Endothelial cell of umbilical vein (primary cell): ENCODE results near the gene BAG5. TPM values are rescaled to one million over a fixed set of nuclear protein-coding genes. Genes with fewer than 3 reads are reported as not detected.

Experiments
- BruUV-seq: library from RNA; stranded (reverse); fragments of 400-500 nt; replicated peaks from 2 replicates; lab custom pipeline; 2021; lab: Mats Ljungman, UMichigan
- CTCF ChIA-PET: fragments of 300-600, 350-600 bp; sonication (Branson Sonifier 250); formaldehyde crosslinking; loops from one replicate; lab custom pipeline; 2021; ENCODE audit warnings: antibody characterized with exemption, inconsistent platforms; lab: Charles Lee
- POLR2A ChIA-PET: fragments of 300-600, 350-600 bp; sonication (Branson Sonifier 250); formaldehyde crosslinking; loops from one replicate; lab custom pipeline; 2021; ENCODE audit warnings: antibody characterized with exemption, inconsistent platforms; lab: Charles Lee
- DNase-seq: peaks from one replicate; pipeline ENCODE4 v3.0.0-alpha.2; 2011; ENCODE audit warnings: low read depth, low spot score
- FAIRE-seq: peaks from 2 replicates; lab custom pipeline; 2011; peaks lifted over from hg19 to GRCh38; lab: Jason Lieb, UNC
- H2AFZ ChIP-seq: 2 replicates; pipeline ENCODE4 v1.6.0; 2012; ENCODE audit warnings: low read depth, low read length, control low read depth, inconsistent platforms
- H3K27ac ChIP-seq: 2 replicates; pipeline ENCODE4 v1.5.1; 2011; ENCODE audit warnings: low read depth, mild to moderate bottlenecking, control low read depth, low read length, moderate library complexity; ENCODE audit not compliant: insufficient read depth
- H3K27me3 ChIP-seq, 2 experiments: 2 replicates each; pipeline versions ENCODE4 v1.6.0 to v1.6.1; 2011; ENCODE audit warnings: low read length in 2 of 2, mixed read lengths in 1 of 2; ENCODE audit not compliant: control insufficient read depth in 2 of 2, insufficient read depth in 2 of 2
- H3K36me3 ChIP-seq, 2 experiments: 2 replicates in 1 of 2; 3 replicates in 1 of 2; pipeline ENCODE4 v1.5.1; 2011; ENCODE audit warnings: low read length in 2 of 2, mild to moderate bottlenecking in 1 of 2, moderate library complexity in 1 of 2; ENCODE audit not compliant: control insufficient read depth in 2 of 2, insufficient read depth in 2 of 2; ENCODE audit errors: extremely low read depth in 1 of 2
- H3K4me1 ChIP-seq: 3 replicates; pipeline ENCODE4 v1.5.1; 2011; ENCODE audit warnings: mild to moderate bottlenecking, low read length; ENCODE audit not compliant: control insufficient read depth, insufficient read depth; ENCODE audit errors: extremely low read depth
- H3K4me2 ChIP-seq: 2 replicates; pipeline ENCODE4 v1.6.1; 2011; ENCODE audit warnings: low read length, control low read depth, mixed read lengths; ENCODE audit not compliant: insufficient read depth
- H3K4me3 ChIP-seq, 3 experiments: fragments of 200-600 bp in 1 of 3; sonication (generic), shearing (Covaris generic) in 1 of 3; replicated peaks in 1 of 3; 2 replicates each; pipeline ENCODE4 v1.5.1; 2011 to 2016; ENCODE audit warnings: control low read depth in 3 of 3, low read length in 3 of 3, mild to moderate bottlenecking in 2 of 3, inconsistent platforms in 1 of 3, low read depth in 1 of 3, moderate library complexity in 1 of 3; ENCODE audit not compliant: insufficient read depth in 1 of 3
- H3K79me2 ChIP-seq: 2 replicates; pipeline ENCODE4 v1.6.0; 2012; ENCODE audit warnings: low read length, inconsistent platforms; ENCODE audit not compliant: control insufficient read depth, insufficient read depth
- H3K9ac ChIP-seq: replicated peaks from 2 replicates; pipeline ENCODE3; 2011; ENCODE audit warnings: low read length, control low read depth; ENCODE audit not compliant: insufficient read depth; ENCODE audit errors: extremely low read depth
- H3K9me1 ChIP-seq: replicated peaks from 3 replicates; pipeline ENCODE4 v1.6.0; 2011; ENCODE audit warnings: mild to moderate bottlenecking, low read length; ENCODE audit not compliant: control insufficient read depth, insufficient read depth; ENCODE audit errors: extremely low read depth
- H3K9me3 ChIP-seq: replicated peaks from 2 replicates; pipeline ENCODE4 v1.5.1; 2012; ENCODE audit warnings: low read length, inconsistent platforms; ENCODE audit not compliant: control insufficient read depth, insufficient read depth
- H4K20me1 ChIP-seq: replicated peaks from 2 replicates; pipeline ENCODE3; 2011; ENCODE audit warnings: mild to moderate bottlenecking, low read length; ENCODE audit not compliant: control insufficient read depth, insufficient read depth; ENCODE audit errors: extremely low read depth
- EZH2 ChIP-seq: IDR thresholded peaks from 2 replicates; pipeline ENCODE4 v1.6.1; 2012; ENCODE audit warnings: borderline replicate concordance, low read depth, mild to moderate bottlenecking, moderate library complexity, low read length, inconsistent platforms; ENCODE audit not compliant: severe bottlenecking
- FOS ChIP-seq: IDR thresholded peaks from 2 replicates; pipeline ENCODE4 v1.6.1; 2011; ENCODE audit warnings: mild to moderate bottlenecking, low read length, moderate library complexity, borderline replicate concordance; ENCODE audit not compliant: insufficient read depth
- JUN ChIP-seq: IDR thresholded peaks from 2 replicates; pipeline ENCODE4 v1.6.1; 2011; ENCODE audit warnings: borderline replicate concordance, low read depth; ENCODE audit not compliant: insufficient read length, insufficient read depth
- MYC ChIP-seq: IDR thresholded peaks from one replicate; pipeline ENCODE4 v1.6.1; 2011; ENCODE audit warnings: mild to moderate bottlenecking, low read depth, low read length
- POLR2A ChIP-seq: IDR thresholded peaks from 2 replicates; pipeline ENCODE4 v1.6.1; 2012; ENCODE audit warnings: low read depth, mild to moderate bottlenecking, control low read depth, low read length
- dilution Hi-C: fragments of 300-500 bp; cut with MboI; formaldehyde crosslinking; loops from one replicate; pipeline ENCODE4 v1.15.0; 2019; ENCODE audit warnings: low sequenced_read_pairs; ENCODE audit not compliant: extremely low pct_ligation_motif_present
- intact Hi-C: fragments of 100-400 bp; cut with micrococcal nuclease; formaldehyde crosslinking; loops from one replicate; pipeline ENCODE4 v1.10.0; 2022
- polyA plus RNA-seq, 4 experiments: library from polyadenylated mRNA; depleted of rRNA in 3 of 4; stranded (reverse) in 3 of 4; unstranded in 1 of 4; fragments of >200 nt; gene quantifications; 2 replicates each; pipeline versions ENCODE4 v1.2.1 to v1.2.3, GENCODE V29; 2011 to 2012; ENCODE audit warnings: missing spikeins in 1 of 4
- total RNA-seq: library from RNA; stranded (reverse); gene quantifications from 2 replicates; pipeline ENCODE4 v1.2.3, GENCODE V29; 2021

Gene BAG5
- total and polyA plus RNA-seq, 2 donors (not counting 3 experiments of a cell fraction or from before 2014, with no cell fraction given) = 6.3 to 32.5 TPM

- POLR2A ChIA-PET = no interaction called here
- no peaks in the 10 kb centered on the region for H3K9me1 ChIP-seq
- dilution Hi-C loops (no loop called here), intact Hi-C loops (no loop called here)
- no TSS peak for BruUV-seq
- H3K9me3 ChIP-seq = no peaks in the 10 kb centered on the region
- FAIRE-seq (no peak), DNase-seq (no peak)
- H3K27me3 ChIP-seq = no peaks in the 10 kb centered on the region
- TF ChIP-seq POLR2A = no peak
- TF ChIP-seq FOS = peak; percentile 40
- CTCF ChIA-PET = no interaction called here
- H2AFZ ChIP-seq = no peak overlapping the region
- H3K36me3 ChIP-seq = no peaks in the 10 kb centered on the region
- H4K20me1 ChIP-seq = no peaks in the 10 kb centered on the region
- H3K4me1 ChIP-seq = peaks cover 3% of the 10 kb centered on the region
- no peak overlapping the region for H3K4me2 ChIP-seq
- H3K79me2 ChIP-seq = no peaks in the 10 kb centered on the region
- no peak overlapping the region for H3K27ac ChIP-seq
- H3K9ac ChIP-seq = no peak overlapping the region
- H3K4me3 ChIP-seq = no peak overlapping the region
Measured at GRCh38 chr14:103597623-103598377, 35.3 kb upstream of the BAG5 start.

GRCh38 chr14:103594265-103594664 lies 31.8 kb upstream of the BAG5 start:
- ChIA-PET POLR2A (no interaction called here), CTCF (no interaction called here)
- no peak overlapping the region for H3K27ac ChIP-seq
- H3K9me3 ChIP-seq = no peaks in the 10 kb centered on the region
- no peak overlapping the region for H3K4me2 ChIP-seq
- no peak overlapping the region for H2AFZ ChIP-seq
- H3K36me3 ChIP-seq = peaks cover 3 to 8% of the 10 kb centered on the region in 2 experiments
- no peaks in the 10 kb centered on the region for H4K20me1 ChIP-seq
- intact Hi-C loops (no loop called here), dilution Hi-C loops (no loop called here)
- H3K9ac ChIP-seq = no peak overlapping the region
- no TSS peak for BruUV-seq
- no peak for DNase-seq
- H3K79me2 ChIP-seq = no peaks in the 10 kb centered on the region
- no peaks in the 10 kb centered on the region for H3K27me3 ChIP-seq
- no peak for TF ChIP-seq JUN
- no peak for TF ChIP-seq EZH2
- TF ChIP-seq MYC = no peak
- no peak overlapping the region for H3K4me3 ChIP-seq
- H3K4me1 ChIP-seq = peaks cover 3% of the 10 kb centered on the region
- no peaks in the 10 kb centered on the region for H3K9me1 ChIP-seq
- no peak for FAIRE-seq
